Measurements from ENCODE around the gene CDK19.

GRCh38 chr6:110710115-110710514 is 105.2 kb downstream of the CDK19 start:
- no peak for TF ChIP-seq CTCF (IDR thresholded peaks at IDR 0.05)
- TF ChIP-seq EZH2 (IDR thresholded peaks at IDR 0.05), result no peak
